Liver (tissue), 3 donors: ENCODE results near the gene RAF1.

Experiments used
- EGR1 ChIP-seq, 2 donors: IDR thresholded peaks; 2 replicates each; pipeline ENCODE4 v1.6.1; 2016 to 2018; ENCODE audit warnings: antibody characterized with exemption in 2 of 2, low read depth in 2 of 2
- FOXA1 ChIP-seq: IDR thresholded peaks from 2 replicates; pipeline ENCODE4 v1.6.1; 2016; ENCODE audit warnings: antibody characterized with exemption
- GABPA ChIP-seq, 2 donors: IDR thresholded peaks in 1 of 2; conservative IDR thresholded peaks in 1 of 2; 2 replicates each; pipeline ENCODE4 v1.6.1; 2016; ENCODE audit warnings: antibody characterized with exemption in 2 of 2, mild to moderate bottlenecking in 1 of 2, moderate library complexity in 1 of 2
- JUND ChIP-seq, 2 donors: IDR thresholded peaks; 2 replicates each; pipeline ENCODE4 v1.6.1; 2016; ENCODE audit warnings: antibody characterized with exemption in 2 of 2
- NR2F2 ChIP-seq: IDR thresholded peaks from 2 replicates; pipeline ENCODE4 v1.6.1; 2016; ENCODE audit warnings: antibody characterized with exemption
- RAD21 ChIP-seq, 2 donors: IDR thresholded peaks; 2 replicates each; pipeline ENCODE4 v1.6.1; 2016; ENCODE audit warnings: antibody characterized with exemption in 2 of 2, mild to moderate bottlenecking in 2 of 2
- SP1 ChIP-seq: IDR thresholded peaks from 2 replicates; pipeline ENCODE4 v1.6.1; 2018; ENCODE audit warnings: antibody characterized with exemption, mild to moderate bottlenecking
- TAF1 ChIP-seq: conservative IDR thresholded peaks from 2 replicates; pipeline ENCODE4 v1.6.1; 2016; ENCODE audit warnings: antibody characterized with exemption, mild to moderate bottlenecking
- YY1 ChIP-seq: IDR thresholded peaks from 2 replicates; pipeline ENCODE4 v1.6.1; 2016; ENCODE audit warnings: antibody characterized with exemption, mild to moderate bottlenecking
- TF ChIP-seq, protein P1 (sequence below): fragments of 150-350 bp; IDR thresholded peaks from 2 replicates; pipeline ENCODE4 v1.5.1; 2017; ENCODE audit warnings: improper control_type of control experiment, low read depth, low read length; ENCODE audit not compliant: missing input control
- TF ChIP-seq, protein P2 (sequence below): IDR thresholded peaks from 2 replicates; pipeline ENCODE4 v1.6.1; 2016; ENCODE audit warnings: antibody characterized with exemption
- TF ChIP-seq, protein P3 (sequence below): IDR thresholded peaks from 2 replicates; pipeline ENCODE4 v1.6.1; 2016; ENCODE audit warnings: antibody characterized with exemption, mild to moderate bottlenecking
- TF ChIP-seq, protein P4 (sequence below): IDR thresholded peaks from 2 replicates; pipeline ENCODE4 v1.6.1; 2016; ENCODE audit warnings: antibody characterized with exemption
- TF ChIP-seq, protein P5 (sequence below): IDR thresholded peaks from 2 replicates; pipeline ENCODE4 v1.6.1; 2016; ENCODE audit warnings: antibody characterized with exemption
- donor health status: healthy.
- donor health status: healthy.

DNA sequence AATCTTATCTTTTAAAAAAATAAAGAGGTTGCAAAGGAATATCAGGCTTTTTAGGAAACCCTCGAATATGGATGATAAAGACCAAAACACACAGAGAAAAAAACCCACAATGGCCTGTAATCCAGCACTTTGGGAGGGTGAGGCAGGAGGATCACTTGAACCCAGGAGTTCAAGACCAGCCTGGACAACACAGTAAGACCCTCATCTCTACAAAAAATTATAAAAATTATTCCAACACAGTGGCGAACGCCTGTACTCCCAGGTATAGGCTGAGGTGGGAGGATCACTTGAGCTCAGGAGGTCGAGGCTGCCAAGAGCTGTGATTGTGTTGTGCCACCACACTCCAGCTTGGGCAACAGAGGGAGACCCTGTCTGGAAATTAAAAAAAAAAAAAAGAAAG is 30.8 kb downstream of the RAF1 start:
- TF ChIP-seq, protein P1, sequence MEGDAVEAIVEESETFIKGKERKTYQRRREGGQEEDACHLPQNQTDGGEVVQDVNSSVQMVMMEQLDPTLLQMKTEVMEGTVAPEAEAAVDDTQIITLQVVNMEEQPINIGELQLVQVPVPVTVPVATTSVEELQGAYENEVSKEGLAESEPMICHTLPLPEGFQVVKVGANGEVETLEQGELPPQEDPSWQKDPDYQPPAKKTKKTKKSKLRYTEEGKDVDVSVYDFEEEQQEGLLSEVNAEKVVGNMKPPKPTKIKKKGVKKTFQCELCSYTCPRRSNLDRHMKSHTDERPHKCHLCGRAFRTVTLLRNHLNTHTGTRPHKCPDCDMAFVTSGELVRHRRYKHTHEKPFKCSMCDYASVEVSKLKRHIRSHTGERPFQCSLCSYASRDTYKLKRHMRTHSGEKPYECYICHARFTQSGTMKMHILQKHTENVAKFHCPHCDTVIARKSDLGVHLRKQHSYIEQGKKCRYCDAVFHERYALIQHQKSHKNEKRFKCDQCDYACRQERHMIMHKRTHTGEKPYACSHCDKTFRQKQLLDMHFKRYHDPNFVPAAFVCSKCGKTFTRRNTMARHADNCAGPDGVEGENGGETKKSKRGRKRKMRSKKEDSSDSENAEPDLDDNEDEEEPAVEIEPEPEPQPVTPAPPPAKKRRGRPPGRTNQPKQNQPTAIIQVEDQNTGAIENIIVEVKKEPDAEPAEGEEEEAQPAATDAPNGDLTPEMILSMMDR: no peak
- TF ChIP-seq GABPA (IDR thresholded peaks at IDR 0.05 in 1 of 2, conservative IDR thresholded peaks at IDR 0.05 in 1 of 2): no peak
- TF ChIP-seq, protein P2, sequence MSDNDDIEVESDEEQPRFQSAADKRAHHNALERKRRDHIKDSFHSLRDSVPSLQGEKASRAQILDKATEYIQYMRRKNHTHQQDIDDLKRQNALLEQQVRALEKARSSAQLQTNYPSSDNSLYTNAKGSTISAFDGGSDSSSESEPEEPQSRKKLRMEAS: no peak
- no peak for TF ChIP-seq TAF1
- TF ChIP-seq, protein P3, sequence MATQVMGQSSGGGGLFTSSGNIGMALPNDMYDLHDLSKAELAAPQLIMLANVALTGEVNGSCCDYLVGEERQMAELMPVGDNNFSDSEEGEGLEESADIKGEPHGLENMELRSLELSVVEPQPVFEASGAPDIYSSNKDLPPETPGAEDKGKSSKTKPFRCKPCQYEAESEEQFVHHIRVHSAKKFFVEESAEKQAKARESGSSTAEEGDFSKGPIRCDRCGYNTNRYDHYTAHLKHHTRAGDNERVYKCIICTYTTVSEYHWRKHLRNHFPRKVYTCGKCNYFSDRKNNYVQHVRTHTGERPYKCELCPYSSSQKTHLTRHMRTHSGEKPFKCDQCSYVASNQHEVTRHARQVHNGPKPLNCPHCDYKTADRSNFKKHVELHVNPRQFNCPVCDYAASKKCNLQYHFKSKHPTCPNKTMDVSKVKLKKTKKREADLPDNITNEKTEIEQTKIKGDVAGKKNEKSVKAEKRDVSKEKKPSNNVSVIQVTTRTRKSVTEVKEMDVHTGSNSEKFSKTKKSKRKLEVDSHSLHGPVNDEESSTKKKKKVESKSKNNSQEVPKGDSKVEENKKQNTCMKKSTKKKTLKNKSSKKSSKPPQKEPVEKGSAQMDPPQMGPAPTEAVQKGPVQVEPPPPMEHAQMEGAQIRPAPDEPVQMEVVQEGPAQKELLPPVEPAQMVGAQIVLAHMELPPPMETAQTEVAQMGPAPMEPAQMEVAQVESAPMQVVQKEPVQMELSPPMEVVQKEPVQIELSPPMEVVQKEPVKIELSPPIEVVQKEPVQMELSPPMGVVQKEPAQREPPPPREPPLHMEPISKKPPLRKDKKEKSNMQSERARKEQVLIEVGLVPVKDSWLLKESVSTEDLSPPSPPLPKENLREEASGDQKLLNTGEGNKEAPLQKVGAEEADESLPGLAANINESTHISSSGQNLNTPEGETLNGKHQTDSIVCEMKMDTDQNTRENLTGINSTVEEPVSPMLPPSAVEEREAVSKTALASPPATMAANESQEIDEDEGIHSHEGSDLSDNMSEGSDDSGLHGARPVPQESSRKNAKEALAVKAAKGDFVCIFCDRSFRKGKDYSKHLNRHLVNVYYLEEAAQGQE: no peak
- TF ChIP-seq EGR1 (IDR thresholded peaks at IDR 0.05; ENCODE audit: low read depth in 2 of 2): no peak
- no peak for TF ChIP-seq YY1
- TF ChIP-seq, protein P4, sequence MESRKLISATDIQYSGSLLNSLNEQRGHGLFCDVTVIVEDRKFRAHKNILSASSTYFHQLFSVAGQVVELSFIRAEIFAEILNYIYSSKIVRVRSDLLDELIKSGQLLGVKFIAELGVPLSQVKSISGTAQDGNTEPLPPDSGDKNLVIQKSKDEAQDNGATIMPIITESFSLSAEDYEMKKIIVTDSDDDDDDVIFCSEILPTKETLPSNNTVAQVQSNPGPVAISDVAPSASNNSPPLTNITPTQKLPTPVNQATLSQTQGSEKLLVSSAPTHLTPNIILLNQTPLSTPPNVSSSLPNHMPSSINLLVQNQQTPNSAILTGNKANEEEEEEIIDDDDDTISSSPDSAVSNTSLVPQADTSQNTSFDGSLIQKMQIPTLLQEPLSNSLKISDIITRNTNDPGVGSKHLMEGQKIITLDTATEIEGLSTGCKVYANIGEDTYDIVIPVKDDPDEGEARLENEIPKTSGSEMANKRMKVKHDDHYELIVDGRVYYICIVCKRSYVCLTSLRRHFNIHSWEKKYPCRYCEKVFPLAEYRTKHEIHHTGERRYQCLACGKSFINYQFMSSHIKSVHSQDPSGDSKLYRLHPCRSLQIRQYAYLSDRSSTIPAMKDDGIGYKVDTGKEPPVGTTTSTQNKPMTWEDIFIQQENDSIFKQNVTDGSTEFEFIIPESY: no peak
- TF ChIP-seq JUND (IDR thresholded peaks at IDR 0.05): no peak
- TF ChIP-seq RAD21 (IDR thresholded peaks at IDR 0.05): no peak
- TF ChIP-seq NR2F2: no peak
- TF ChIP-seq, protein P5, sequence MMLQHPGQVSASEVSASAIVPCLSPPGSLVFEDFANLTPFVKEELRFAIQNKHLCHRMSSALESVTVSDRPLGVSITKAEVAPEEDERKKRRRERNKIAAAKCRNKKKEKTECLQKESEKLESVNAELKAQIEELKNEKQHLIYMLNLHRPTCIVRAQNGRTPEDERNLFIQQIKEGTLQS: no peak
- no peak for TF ChIP-seq SP1
- TF ChIP-seq FOXA1: no peak
